Endothelial cell of umbilical vein (primary cell): Measurements from ENCODE around the gene RCVRN.

Experiments used
- CTCF ChIP-seq, 2 donors: IDR thresholded peaks; 1 replicate in 1 of 2; 2 replicates in 1 of 2; pipeline ENCODE4 v1.5.1; 2011; ENCODE audit warnings: low read length in 2 of 2, mild to moderate bottlenecking in 2 of 2, moderate library complexity in 2 of 2, control low read depth in 1 of 2, inconsistent platforms in 1 of 2, low read depth in 1 of 2; ENCODE audit not compliant: insufficient read depth in 1 of 2; ENCODE audit errors: extremely low read depth in 1 of 2
- EZH2 ChIP-seq: IDR thresholded peaks from 2 replicates; pipeline ENCODE4 v1.6.1; 2012; ENCODE audit warnings: borderline replicate concordance, low read depth, mild to moderate bottlenecking, moderate library complexity, low read length, inconsistent platforms; ENCODE audit not compliant: severe bottlenecking
- POLR2A ChIP-seq: IDR thresholded peaks from 2 replicates; pipeline ENCODE4 v1.6.1; 2012; ENCODE audit warnings: low read depth, mild to moderate bottlenecking, control low read depth, low read length

GRCh38 chr17:9894231-9894630 is 10.8 kb downstream of the RCVRN start:
- no peak for TF ChIP-seq EZH2
- TF ChIP-seq CTCF (IDR thresholded peaks at IDR 0.05; ENCODE audit: extremely low read depth in 1 of 2, insufficient read depth in 1 of 2, low read depth in 1 of 2, low read length in 2 of 2): no peak
- TF ChIP-seq POLR2A: no peak
